ENCODE data around the gene ABHD12B.

Gene ABHD12B

GRCh38 chr14:50834802-50835276 lies 37.0 kb upstream of the ABHD12B start:
- no peak for DNase-seq (ENCODE audit: low read depth)
- no peak for TF ChIP-seq CTCF (conservative IDR thresholded peaks at IDR 0.05; ENCODE audit: low read depth, low read length)
- H3K4me3 ChIP-seq (ENCODE audit: low read length) = no peak overlapping the region

GRCh38 chr14:50835280-50835679 lies 36.6 kb upstream of the ABHD12B start:
- DNase-seq (ENCODE audit: low read depth) = no peak
- TF ChIP-seq CTCF (conservative IDR thresholded peaks at IDR 0.05; ENCODE audit: low read depth, low read length) = no peak
- no peak overlapping the region for H3K4me3 ChIP-seq (ENCODE audit: low read length)

GRCh38 chr14:50836515-50836914 lies 35.3 kb upstream of the ABHD12B start:
- no peak for DNase-seq (ENCODE audit: low read depth)
- H3K4me3 ChIP-seq (ENCODE audit: low read length) = no peak overlapping the region
- TF ChIP-seq CTCF (conservative IDR thresholded peaks at IDR 0.05; ENCODE audit: low read depth, low read length) = no peak

GRCh38 chr14:50837271-50837670 lies 34.6 kb upstream of the ABHD12B start:
- H3K4me3 ChIP-seq (ENCODE audit: low read length) = no peak overlapping the region
- TF ChIP-seq CTCF (conservative IDR thresholded peaks at IDR 0.05; ENCODE audit: low read depth, low read length) = no peak
- no peak for DNase-seq (ENCODE audit: low read depth)

- no peak for DNase-seq (ENCODE audit: low read depth)
- no peak overlapping the region for H3K4me3 ChIP-seq (ENCODE audit: low read length)
- TF ChIP-seq CTCF (conservative IDR thresholded peaks at IDR 0.05; ENCODE audit: low read depth, low read length) = no peak
Measured at GRCh38 chr14:50837850-50838470, 33.9 kb upstream of the ABHD12B start.

- no peak for DNase-seq (ENCODE audit: low read depth)
- no peak for TF ChIP-seq CTCF (conservative IDR thresholded peaks at IDR 0.05; ENCODE audit: low read depth, low read length)
Measured at GRCh38 chr14:50839048-50839447, 32.8 kb upstream of the ABHD12B start.

GRCh38 chr14:50839691-50840090 lies 32.2 kb upstream of the ABHD12B start:
- no peak for TF ChIP-seq CTCF (conservative IDR thresholded peaks at IDR 0.05; ENCODE audit: low read depth, low read length)
- DNase-seq (ENCODE audit: low read depth) = no peak
- no peak overlapping the region for H3K4me3 ChIP-seq (ENCODE audit: low read length)

More at GRCh38 chr14:50839048-50839447, 32.8 kb upstream of the ABHD12B start:
- H3K4me3 ChIP-seq (ENCODE audit: low read length) = no peak overlapping the region
